Endothelial cell of umbilical vein (primary cell): Measurements from ENCODE around the gene BRWD1. TPM values are rescaled to one million over a fixed set of nuclear protein-coding genes. Genes with fewer than 3 reads are reported as not detected.

Experiments used
- BruUV-seq: library from RNA; stranded (reverse); fragments of 400-500 nt; replicated peaks from 2 replicates; lab custom pipeline; 2021; lab: Mats Ljungman, UMichigan
- CTCF ChIA-PET: fragments of 300-600, 350-600 bp; sonication (Branson Sonifier 250); formaldehyde crosslinking; loops from one replicate; lab custom pipeline; 2021; ENCODE audit warnings: antibody characterized with exemption, inconsistent platforms; lab: Charles Lee
- POLR2A ChIA-PET: fragments of 300-600, 350-600 bp; sonication (Branson Sonifier 250); formaldehyde crosslinking; loops from one replicate; lab custom pipeline; 2021; ENCODE audit warnings: antibody characterized with exemption, inconsistent platforms; lab: Charles Lee
- DNase-seq: peaks from one replicate; pipeline ENCODE4 v3.0.0-alpha.2; 2011; ENCODE audit warnings: low read depth, low spot score
- FAIRE-seq: peaks from 2 replicates; lab custom pipeline; 2011; peaks lifted over from hg19 to GRCh38; lab: Jason Lieb, UNC
- H2AFZ ChIP-seq: 2 replicates; pipeline ENCODE4 v1.6.0; 2012; ENCODE audit warnings: low read depth, low read length, control low read depth, inconsistent platforms
- H3K27ac ChIP-seq: 2 replicates; pipeline ENCODE4 v1.5.1; 2011; ENCODE audit warnings: low read depth, mild to moderate bottlenecking, control low read depth, low read length, moderate library complexity; ENCODE audit not compliant: insufficient read depth
- H3K27me3 ChIP-seq, 2 experiments: 2 replicates each; pipeline versions ENCODE4 v1.6.0 to v1.6.1; 2011; ENCODE audit warnings: low read length in 2 of 2, mixed read lengths in 1 of 2; ENCODE audit not compliant: control insufficient read depth in 2 of 2, insufficient read depth in 2 of 2
- H3K36me3 ChIP-seq, 2 experiments: 2 replicates in 1 of 2; 3 replicates in 1 of 2; pipeline ENCODE4 v1.5.1; 2011; ENCODE audit warnings: low read length in 2 of 2, mild to moderate bottlenecking in 1 of 2, moderate library complexity in 1 of 2; ENCODE audit not compliant: control insufficient read depth in 2 of 2, insufficient read depth in 2 of 2; ENCODE audit errors: extremely low read depth in 1 of 2
- H3K4me1 ChIP-seq: 3 replicates; pipeline ENCODE4 v1.5.1; 2011; ENCODE audit warnings: mild to moderate bottlenecking, low read length; ENCODE audit not compliant: control insufficient read depth, insufficient read depth; ENCODE audit errors: extremely low read depth
- H3K4me2 ChIP-seq: 2 replicates; pipeline ENCODE4 v1.6.1; 2011; ENCODE audit warnings: low read length, control low read depth, mixed read lengths; ENCODE audit not compliant: insufficient read depth
- H3K4me3 ChIP-seq, 3 experiments: fragments of 200-600 bp in 1 of 3; sonication (generic), shearing (Covaris generic) in 1 of 3; replicated peaks in 1 of 3; 2 replicates each; pipeline ENCODE4 v1.5.1; 2011 to 2016; ENCODE audit warnings: control low read depth in 3 of 3, low read length in 3 of 3, mild to moderate bottlenecking in 2 of 3, inconsistent platforms in 1 of 3, low read depth in 1 of 3, moderate library complexity in 1 of 3; ENCODE audit not compliant: insufficient read depth in 1 of 3
- H3K79me2 ChIP-seq: 2 replicates; pipeline ENCODE4 v1.6.0; 2012; ENCODE audit warnings: low read length, inconsistent platforms; ENCODE audit not compliant: control insufficient read depth, insufficient read depth
- H3K9ac ChIP-seq: replicated peaks from 2 replicates; pipeline ENCODE3; 2011; ENCODE audit warnings: low read length, control low read depth; ENCODE audit not compliant: insufficient read depth; ENCODE audit errors: extremely low read depth
- H3K9me1 ChIP-seq: replicated peaks from 3 replicates; pipeline ENCODE4 v1.6.0; 2011; ENCODE audit warnings: mild to moderate bottlenecking, low read length; ENCODE audit not compliant: control insufficient read depth, insufficient read depth; ENCODE audit errors: extremely low read depth
- H3K9me3 ChIP-seq: replicated peaks from 2 replicates; pipeline ENCODE4 v1.5.1; 2012; ENCODE audit warnings: low read length, inconsistent platforms; ENCODE audit not compliant: control insufficient read depth, insufficient read depth
- H4K20me1 ChIP-seq: replicated peaks from 2 replicates; pipeline ENCODE3; 2011; ENCODE audit warnings: mild to moderate bottlenecking, low read length; ENCODE audit not compliant: control insufficient read depth, insufficient read depth; ENCODE audit errors: extremely low read depth
- CTCF ChIP-seq, 2 donors: IDR thresholded peaks; 1 replicate in 1 of 2; 2 replicates in 1 of 2; pipeline ENCODE4 v1.5.1; 2011; ENCODE audit warnings: low read length in 2 of 2, mild to moderate bottlenecking in 2 of 2, moderate library complexity in 2 of 2, control low read depth in 1 of 2, inconsistent platforms in 1 of 2, low read depth in 1 of 2; ENCODE audit not compliant: insufficient read depth in 1 of 2; ENCODE audit errors: extremely low read depth in 1 of 2
- EZH2 ChIP-seq: IDR thresholded peaks from 2 replicates; pipeline ENCODE4 v1.6.1; 2012; ENCODE audit warnings: borderline replicate concordance, low read depth, mild to moderate bottlenecking, moderate library complexity, low read length, inconsistent platforms; ENCODE audit not compliant: severe bottlenecking
- FOS ChIP-seq: IDR thresholded peaks from 2 replicates; pipeline ENCODE4 v1.6.1; 2011; ENCODE audit warnings: mild to moderate bottlenecking, low read length, moderate library complexity, borderline replicate concordance; ENCODE audit not compliant: insufficient read depth
- GATA2 ChIP-seq: IDR thresholded peaks from 2 replicates; pipeline ENCODE4 v1.7.0; 2011; ENCODE audit warnings: low read depth, mild to moderate bottlenecking, moderate library complexity, mixed read lengths, low read length; ENCODE audit not compliant: insufficient read length, insufficient read depth
- JUN ChIP-seq: IDR thresholded peaks from 2 replicates; pipeline ENCODE4 v1.6.1; 2011; ENCODE audit warnings: borderline replicate concordance, low read depth; ENCODE audit not compliant: insufficient read length, insufficient read depth
- MYC ChIP-seq: IDR thresholded peaks from one replicate; pipeline ENCODE4 v1.6.1; 2011; ENCODE audit warnings: mild to moderate bottlenecking, low read depth, low read length
- POLR2A ChIP-seq: IDR thresholded peaks from 2 replicates; pipeline ENCODE4 v1.6.1; 2012; ENCODE audit warnings: low read depth, mild to moderate bottlenecking, control low read depth, low read length
- POLR2AphosphoS5 ChIP-seq: IDR thresholded peaks from 2 replicates; pipeline ENCODE4 v1.6.1; 2012; ENCODE audit warnings: low read depth, mild to moderate bottlenecking, control low read depth, low read length, moderate library complexity; ENCODE audit not compliant: insufficient read depth
- dilution Hi-C: fragments of 300-500 bp; cut with MboI; formaldehyde crosslinking; loops from one replicate; pipeline ENCODE4 v1.15.0; 2019; ENCODE audit warnings: low sequenced_read_pairs; ENCODE audit not compliant: extremely low pct_ligation_motif_present
- intact Hi-C: fragments of 100-400 bp; cut with micrococcal nuclease; formaldehyde crosslinking; loops from one replicate; pipeline ENCODE4 v1.10.0; 2022
- polyA plus RNA-seq, 4 experiments: library from polyadenylated mRNA; depleted of rRNA in 3 of 4; stranded (reverse) in 3 of 4; unstranded in 1 of 4; fragments of >200 nt; gene quantifications; 2 replicates each; pipeline versions ENCODE4 v1.2.1 to v1.2.3, GENCODE V29; 2011 to 2012; ENCODE audit warnings: missing spikeins in 1 of 4
- total RNA-seq: library from RNA; stranded (reverse); gene quantifications from 2 replicates; pipeline ENCODE4 v1.2.3, GENCODE V29; 2021
- TF ChIP-seq, protein P1 (sequence below): IDR thresholded peaks from 2 replicates; pipeline ENCODE4 v1.6.1; 2011; ENCODE audit not compliant: insufficient read depth, insufficient read length

BRWD1 gene
- total and polyA plus RNA-seq, 2 donors (not counting 3 experiments of a cell fraction or from before 2014, with no cell fraction given): 6.1 to 33.2 TPM

DNA sequence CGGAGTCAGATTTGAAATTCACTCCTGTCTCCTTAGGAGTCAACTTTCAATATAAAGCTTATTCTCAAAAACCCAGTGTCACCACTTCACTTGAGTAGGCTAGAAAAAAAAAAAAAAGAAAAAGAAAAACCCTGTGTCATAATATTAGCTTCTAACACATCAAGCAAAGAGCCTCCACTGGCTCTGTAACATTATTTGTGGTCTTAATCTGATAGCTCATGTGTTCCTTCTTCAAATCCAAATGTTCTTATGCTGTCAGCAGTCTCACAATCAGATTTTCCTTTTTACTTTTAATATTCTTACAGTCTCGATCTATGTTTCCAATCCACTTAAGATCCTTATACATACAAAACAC is 104.1 kb downstream of the BRWD1 start:
- POLR2A ChIA-PET: no interaction called here
- Histone ChIP-seq H3K27ac (no peak overlapping the region), H3K4me1 (no peaks in the 10 kb centered on the region), H4K20me1 (no peaks in the 10 kb centered on the region), H3K4me2 (no peak overlapping the region), H3K9me1 (no peaks in the 10 kb centered on the region), H3K36me3 (peaks cover 0 to 10% of the 10 kb centered on the region in 2 experiments), H3K4me3 (no peak overlapping the region), H3K79me2 (no peaks in the 10 kb centered on the region), H2AFZ (no peak overlapping the region), H3K9me3 (no peaks in the 10 kb centered on the region), H3K9ac (no peak overlapping the region), H3K27me3 (no peaks in the 10 kb centered on the region)
- intact Hi-C loops (no loop called here), dilution Hi-C loops (no loop called here)
- FAIRE-seq: no peak
- BruUV-seq: no TSS peak
- CTCF ChIA-PET: interaction anchor here (0.8 kb wide), 1 partner anchor 10 kb away, joined by 3 read pairs; no protein-coding TSS in a partner anchor
- TF ChIP-seq MYC (no peak), EZH2 (no peak), CTCF (IDR thresholded peaks at IDR 0.05; ENCODE audit: extremely low read depth in 1 of 2, insufficient read depth in 1 of 2, low read depth in 1 of 2, low read length in 2 of 2) (no peak), GATA2 (no peak), POLR2A (no peak), JUN (no peak), FOS (no peak), POLR2AphosphoS5 (no peak)
- TF ChIP-seq, protein P1, sequence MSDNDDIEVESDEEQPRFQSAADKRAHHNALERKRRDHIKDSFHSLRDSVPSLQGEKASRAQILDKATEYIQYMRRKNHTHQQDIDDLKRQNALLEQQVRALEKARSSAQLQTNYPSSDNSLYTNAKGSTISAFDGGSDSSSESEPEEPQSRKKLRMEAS: no peak
- no peak for DNase-seq
